ENCODE data around the gene RAB6A.
"Not testable (repeated sequence)": the region's sequence is repeated elsewhere in the genome, so short reads cannot be mapped to it uniquely, and the experiment has no call there.

The RAB6A gene

GRCh38 chr11:73716153-73717056, 44.5 kb downstream of the RAB6A start:
- peak; percentile 37 for DNase-seq

DNA sequence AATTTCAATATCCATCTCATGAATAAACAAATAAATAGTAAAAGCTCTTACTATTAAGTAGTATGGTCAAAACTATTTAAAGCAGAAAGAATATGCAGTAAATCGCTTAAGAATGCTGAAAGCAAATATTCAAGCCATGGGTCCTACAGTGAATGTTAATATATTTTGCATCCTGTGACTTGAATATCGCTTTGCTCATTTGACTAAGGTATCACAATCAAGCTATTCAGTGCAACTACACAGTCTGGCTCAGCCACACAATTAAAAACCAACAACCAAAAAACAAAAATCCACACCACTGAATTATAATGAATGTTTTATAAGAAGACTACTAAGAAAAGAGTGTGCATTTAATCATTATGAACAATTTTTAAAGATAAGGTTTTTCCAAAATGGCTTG, 45.3 kb downstream of the RAB6A start:
- DNase-seq, result no peak

DNA sequence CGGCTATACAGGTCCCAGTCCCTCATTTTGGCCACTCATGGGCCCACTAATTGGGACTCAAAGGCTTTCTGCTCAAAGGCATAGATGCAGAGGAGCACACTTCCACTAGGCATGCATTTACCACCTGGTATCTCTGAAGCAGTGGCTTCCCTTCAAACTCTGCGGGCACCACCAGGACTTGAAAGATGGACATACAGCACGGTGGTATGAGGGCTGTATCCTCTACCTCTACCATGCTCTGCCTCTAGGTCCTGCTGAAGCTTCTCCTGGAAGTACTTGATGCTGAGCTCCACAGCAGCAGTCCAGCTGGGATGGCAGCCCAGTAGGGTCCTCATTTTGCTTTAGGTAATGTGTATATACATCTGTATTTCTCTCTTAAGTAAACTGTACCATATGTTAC, 49.9 kb downstream of the RAB6A start:
- DNase-seq, result no peak

- no peak for DNase-seq
Measured at GRCh38 chr11:73705053-73705452, 55.8 kb downstream of the RAB6A start.

DNA sequence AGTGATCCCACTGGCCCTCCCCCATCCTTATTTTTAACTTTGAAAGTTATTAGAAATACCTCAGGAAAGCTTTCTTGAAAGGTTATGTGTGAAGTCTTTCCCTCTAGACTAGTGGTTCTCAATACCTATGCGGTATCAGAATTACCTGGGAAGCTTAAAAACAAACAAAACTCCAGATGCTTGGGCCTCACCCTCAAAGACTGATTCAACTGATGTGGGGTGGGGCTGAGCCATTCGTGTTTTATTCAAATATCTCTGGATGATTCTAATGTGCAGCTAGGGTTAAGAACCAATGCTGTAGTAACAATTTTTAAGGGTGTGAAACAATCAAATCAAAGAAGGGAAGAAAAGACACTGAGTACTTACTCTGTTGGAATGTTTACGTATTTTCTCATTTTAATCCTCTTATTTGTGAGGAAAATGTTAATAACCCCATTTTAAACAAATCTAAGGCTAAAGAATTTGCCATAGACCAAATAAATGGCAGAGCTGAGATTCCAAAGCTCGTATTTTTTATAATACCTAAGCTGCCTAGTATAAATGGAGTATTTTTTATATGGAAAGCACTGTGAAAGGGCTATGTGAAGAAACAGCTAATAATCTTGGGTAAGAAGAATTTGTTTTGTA, 66.9 kb downstream of the RAB6A start:
- DNase-seq, result no peak

- DNase-seq, result no peak
Measured at GRCh38 chr11:73680687-73681086, 80.2 kb downstream of the RAB6A start.

GRCh38 chr11:73676552-73676951, 84.3 kb downstream of the RAB6A start:
- not testable (repeated sequence) for DNase-seq

GRCh38 chr11:73671701-73672100, 89.2 kb downstream of the RAB6A start:
- no peak for DNase-seq

DNA sequence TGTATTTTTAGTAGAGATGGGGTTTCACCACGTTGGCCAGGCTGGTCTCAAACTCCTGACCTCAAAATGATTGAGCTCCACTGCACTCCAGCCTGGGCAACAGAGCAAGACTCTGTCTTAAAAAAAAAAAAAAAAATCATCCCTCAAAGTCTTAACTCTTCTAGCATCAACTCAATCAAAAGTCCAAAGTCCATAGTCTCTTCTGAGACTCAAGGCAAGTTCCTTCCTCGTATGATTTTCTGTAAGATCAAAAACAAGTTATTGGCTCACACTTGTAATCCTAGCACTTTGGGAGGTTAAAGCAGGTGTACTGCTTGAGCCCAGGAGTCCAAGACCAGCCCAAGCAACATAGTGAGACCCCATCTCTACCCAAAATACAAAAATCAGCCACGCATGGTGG, 90.1 kb downstream of the RAB6A start:
- no peak for DNase-seq

DNA sequence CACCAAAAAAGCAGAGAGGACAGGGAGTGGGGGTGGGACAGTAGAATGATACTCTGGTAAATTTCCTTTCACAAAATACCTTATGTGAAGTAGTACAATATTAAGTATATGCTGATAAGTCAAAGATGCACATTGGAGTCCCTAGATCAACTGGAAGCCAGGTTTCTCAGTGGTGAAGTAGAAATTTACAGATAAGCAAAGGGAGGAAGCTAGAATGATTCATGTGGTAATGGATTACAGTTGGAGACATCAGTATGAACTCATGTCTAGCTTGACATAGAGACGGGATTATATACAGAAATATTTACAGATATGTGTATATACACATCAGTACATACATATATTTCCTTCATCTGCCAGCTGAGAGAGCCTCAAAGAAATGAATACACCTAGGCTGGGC, 93.0 kb downstream of the RAB6A start:
- DNase-seq, result no peak

- no peak for DNase-seq
Measured at GRCh38 chr11:73664877-73665276, 96.0 kb downstream of the RAB6A start.

DNA sequence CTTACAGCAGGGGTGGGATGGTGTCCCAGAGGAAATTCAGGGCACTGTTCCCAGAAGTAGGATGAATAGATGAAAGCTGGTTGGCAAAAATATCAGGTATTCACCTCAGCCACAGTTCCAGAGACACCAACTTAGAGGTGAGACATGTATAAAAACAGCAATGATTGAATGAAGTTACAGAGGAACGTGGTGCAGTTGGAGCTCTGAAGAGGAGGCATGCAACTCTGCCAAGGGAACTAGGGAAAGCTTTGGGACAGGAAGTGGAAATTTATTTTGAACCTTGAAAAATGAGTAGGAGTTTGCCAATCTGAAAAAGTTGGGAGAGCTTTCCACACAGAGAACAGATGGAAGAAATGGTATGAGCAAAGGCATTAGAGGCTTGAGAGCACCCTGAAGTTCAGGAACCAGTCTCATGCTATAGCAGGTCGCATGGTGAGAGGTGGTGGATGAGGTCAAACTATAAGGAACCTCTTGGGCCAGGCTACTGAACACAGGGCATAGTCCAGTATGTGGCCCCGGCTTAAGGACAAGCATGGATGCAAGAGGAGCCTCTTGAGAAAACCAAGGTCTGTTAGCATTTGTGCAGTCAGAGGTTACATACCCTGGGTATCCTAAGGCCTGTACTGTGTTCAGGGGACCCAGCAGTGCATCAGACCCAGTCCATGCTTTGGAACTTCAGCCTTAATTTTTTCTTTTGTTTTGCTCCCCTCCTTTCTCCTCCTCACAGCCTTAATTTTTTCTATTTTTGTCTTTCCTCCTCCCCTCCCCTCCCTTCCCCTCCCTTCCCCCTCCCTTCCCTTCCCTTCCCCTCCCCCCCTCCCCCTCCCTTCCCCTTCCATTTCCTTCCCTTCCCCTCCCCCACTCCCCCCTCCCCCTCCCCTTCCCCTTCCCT, 97.0 kb downstream of the RAB6A start:
- DNase-seq, result no peak

- DNase-seq, result no peak
Measured at GRCh38 chr11:73662445-73663157, 98.3 kb downstream of the RAB6A start.

GRCh38 chr11:73661035-73661628, 99.7 kb downstream of the RAB6A start:
- DNase-seq, result peak; percentile 90

- DNase-seq, result no peak
Measured at GRCh38 chr11:73660497-73661034, 100.3 kb downstream of the RAB6A start.

DNA sequence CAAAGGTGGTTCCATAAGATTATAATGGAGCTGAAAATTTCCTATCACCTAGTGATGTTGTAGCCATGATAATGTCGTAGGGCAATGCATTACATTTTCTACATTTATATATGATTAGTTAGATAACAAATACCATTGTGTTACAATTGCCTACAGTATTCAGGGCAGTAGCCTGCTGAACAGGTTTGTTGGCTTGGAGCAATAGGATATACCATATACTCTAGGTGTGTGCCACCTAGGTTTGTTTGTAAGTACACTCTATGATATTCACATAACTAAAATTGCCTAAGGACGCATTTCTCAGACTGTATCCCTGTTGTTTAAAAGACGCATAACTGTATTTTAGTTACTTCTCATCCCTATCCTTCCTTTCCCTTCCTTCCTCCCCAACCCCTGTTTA, 100.9 kb downstream of the RAB6A start:
- DNase-seq, result no peak

GRCh38 chr11:73656985-73657384, 103.9 kb downstream of the RAB6A start:
- DNase-seq, result no peak

- no peak for DNase-seq
Measured at GRCh38 chr11:73655686-73656085, 105.2 kb downstream of the RAB6A start.

- DNase-seq, result no peak
Measured at GRCh38 chr11:73654482-73655021, 106.3 kb downstream of the RAB6A start.

DNA sequence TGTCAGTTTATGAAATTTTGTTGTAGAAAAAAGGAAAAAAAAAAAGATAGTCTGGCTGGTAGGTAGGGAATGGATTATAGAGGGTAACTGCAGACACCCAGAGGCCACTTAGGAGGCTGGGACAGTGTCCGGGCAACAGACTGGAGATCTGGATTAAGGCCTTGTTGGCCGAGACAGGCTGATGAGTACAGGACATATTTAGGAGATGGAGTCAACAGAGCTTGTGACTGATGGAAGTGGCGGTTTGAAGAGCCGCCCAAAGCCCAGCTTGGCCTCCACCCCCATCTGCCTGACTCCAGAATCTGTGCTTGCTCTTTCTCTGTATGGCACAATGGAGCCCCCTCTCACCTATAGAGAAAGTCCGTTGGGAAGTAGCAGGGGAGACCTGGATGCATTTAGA, 106.9 kb downstream of the RAB6A start:
- DNase-seq, result no peak

- DNase-seq, result no peak
Measured at GRCh38 chr11:73652856-73653559, 107.9 kb downstream of the RAB6A start.
